HL-60/S4 treated with retinoic acid at 250 ng/mL for 4 days and 3 days (cell line): ENCODE data around the gene POSTN.

ENCODE experiments used
- in situ Hi-C: fragments of 300-500 bp; cut with MboI; formaldehyde crosslinking; loops from 2 replicates; pipeline ENCODE4 v1.7.0; 2022; ENCODE audit warnings: low sequenced_read_pairs

The POSTN gene, protein sequence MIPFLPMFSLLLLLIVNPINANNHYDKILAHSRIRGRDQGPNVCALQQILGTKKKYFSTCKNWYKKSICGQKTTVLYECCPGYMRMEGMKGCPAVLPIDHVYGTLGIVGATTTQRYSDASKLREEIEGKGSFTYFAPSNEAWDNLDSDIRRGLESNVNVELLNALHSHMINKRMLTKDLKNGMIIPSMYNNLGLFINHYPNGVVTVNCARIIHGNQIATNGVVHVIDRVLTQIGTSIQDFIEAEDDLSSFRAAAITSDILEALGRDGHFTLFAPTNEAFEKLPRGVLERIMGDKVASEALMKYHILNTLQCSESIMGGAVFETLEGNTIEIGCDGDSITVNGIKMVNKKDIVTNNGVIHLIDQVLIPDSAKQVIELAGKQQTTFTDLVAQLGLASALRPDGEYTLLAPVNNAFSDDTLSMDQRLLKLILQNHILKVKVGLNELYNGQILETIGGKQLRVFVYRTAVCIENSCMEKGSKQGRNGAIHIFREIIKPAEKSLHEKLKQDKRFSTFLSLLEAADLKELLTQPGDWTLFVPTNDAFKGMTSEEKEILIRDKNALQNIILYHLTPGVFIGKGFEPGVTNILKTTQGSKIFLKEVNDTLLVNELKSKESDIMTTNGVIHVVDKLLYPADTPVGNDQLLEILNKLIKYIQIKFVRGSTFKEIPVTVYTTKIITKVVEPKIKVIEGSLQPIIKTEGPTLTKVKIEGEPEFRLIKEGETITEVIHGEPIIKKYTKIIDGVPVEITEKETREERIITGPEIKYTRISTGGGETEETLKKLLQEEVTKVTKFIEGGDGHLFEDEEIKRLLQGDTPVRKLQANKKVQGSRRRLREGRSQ

GRCh38 chr13:37598597-37598996, at the start of gene POSTN:
POSTN (minus strand) TSS chr13:37598768; CDS start chr13:37598726, 42 bp downstream.
- in situ Hi-C loops: no loop called here

GRCh38 chr13:37647031-37647650, 48.6 kb upstream of the POSTN start:
- in situ Hi-C loops: no loop called here

- in situ Hi-C loops: no loop called here
Observed at GRCh38 chr13:37646531-37646930, 48.0 kb upstream of the POSTN start.

- in situ Hi-C loops: no loop called here
Observed at GRCh38 chr13:37645181-37645740, 46.7 kb upstream of the POSTN start.

DNA sequence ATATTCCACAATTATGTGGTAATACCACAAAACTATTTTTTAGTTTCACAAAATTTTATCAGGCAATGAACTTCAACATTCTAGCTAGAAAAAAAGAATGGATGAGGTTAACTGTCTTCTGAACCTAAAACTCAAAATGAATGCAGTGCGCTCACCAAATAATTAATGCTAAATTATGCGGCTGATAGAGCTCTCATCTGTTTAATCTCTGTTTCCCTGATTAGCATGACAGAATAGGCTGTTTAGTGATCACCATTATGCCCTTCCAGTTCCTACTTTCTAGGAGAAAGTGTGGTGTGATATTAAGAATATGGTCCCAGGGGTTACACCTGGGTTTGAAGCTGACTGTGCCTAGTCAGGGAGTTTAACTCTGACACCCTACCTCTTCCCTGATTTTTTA, 42.8 kb upstream of the POSTN start:
- in situ Hi-C loops: no loop called here

- in situ Hi-C loops: no loop called here
Observed at GRCh38 chr13:37640499-37640898, 41.9 kb upstream of the POSTN start.

DNA sequence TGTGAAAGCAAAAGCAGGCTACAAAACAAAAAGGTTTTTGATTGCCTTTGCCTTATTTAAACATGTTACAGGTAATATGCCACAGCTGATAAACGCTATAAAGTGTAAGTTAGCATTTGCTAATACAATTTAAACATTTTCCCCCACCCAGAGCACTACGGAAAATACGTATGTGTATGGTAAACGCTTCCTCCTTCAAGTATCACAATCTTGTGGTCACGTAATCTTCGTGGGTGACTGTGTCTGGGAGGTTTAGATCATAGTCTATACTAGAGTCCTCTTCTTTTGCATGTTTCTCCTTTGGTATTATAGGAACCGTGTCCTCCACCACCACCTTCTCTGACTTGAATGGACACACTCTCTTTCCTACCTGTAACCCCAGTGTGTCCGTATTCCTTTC, 38.1 kb upstream of the POSTN start:
- in situ Hi-C loops: no loop called here

DNA sequence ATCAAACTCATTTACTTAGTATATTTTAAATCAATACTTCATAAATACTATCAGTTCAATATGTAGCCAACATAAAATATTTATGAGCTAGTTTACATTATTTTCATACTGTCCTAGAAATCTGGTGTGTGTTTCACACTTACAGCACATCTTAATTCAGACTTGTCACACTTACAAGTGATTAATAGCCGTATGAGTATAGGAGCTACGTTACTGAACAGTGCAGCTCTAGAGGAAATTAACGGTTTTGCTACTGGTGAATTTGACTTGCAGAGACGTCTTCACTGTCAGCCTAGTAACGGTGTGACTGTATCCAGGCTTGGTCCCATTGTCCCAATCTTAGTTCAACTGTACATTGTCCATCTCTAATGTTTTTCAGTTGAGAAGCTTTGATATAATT, 33.7 kb upstream of the POSTN start:
- in situ Hi-C loops: no loop called here

DNA sequence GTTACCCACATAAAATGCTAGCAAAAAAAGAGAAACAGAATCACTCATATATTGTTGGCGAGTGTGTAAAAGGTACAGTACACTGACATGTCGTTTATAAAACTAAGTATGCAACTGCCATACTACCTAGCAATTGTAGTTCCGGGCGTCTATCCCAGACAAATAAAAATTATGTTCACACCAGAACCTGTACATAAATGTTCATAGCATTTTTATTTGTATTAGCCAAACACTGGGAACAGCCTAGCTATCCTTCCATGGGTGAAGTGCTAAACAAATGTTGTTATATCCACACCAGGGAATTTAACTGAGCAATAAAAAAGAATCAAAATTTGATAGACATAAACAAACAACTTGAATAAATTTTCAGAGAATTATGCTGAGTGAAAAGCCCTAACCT, 28.9 kb upstream of the POSTN start:
- in situ Hi-C loops: no loop called here

GRCh38 chr13:37621811-37622361, 23.3 kb upstream of the POSTN start:
- in situ Hi-C loops: no loop called here

DNA sequence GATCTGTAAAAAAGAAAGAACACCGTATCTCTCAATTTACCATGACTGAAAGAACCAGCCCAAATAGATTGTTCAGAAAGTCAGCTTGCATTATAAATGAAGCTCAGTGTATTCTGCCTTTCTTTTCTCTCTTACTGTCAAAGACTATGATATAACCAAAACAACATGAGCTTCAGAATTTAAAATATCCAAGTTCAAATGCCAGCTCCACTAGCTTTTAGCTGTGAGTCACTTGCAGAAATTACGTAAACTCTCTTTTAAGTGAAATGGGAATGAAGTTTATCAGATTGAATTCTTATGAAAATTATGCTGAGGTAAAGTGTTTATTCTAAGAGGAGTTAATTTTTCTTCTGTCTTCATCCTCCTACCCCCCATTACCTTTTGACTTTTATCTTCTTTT, 20.0 kb upstream of the POSTN start:
- in situ Hi-C loops: no loop called here

DNA sequence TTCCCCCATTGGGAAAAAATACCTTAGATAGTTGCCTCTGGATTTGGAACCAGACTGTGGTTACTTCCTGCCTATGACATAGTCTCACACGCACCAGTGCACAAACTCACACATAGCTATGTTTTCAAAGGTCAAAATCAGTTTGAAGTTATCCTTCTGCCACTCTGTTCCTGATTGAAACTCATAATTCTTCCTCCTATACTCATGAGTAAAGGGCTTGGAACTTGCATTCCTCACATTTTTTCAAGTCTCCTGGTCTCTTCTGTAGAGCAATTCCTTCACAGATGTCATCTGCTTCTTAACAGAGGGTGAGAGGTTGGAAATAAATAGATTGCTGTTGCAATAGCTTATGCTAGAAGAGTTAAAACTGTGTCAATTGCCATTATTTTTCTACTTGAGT, 18.6 kb upstream of the POSTN start:
- in situ Hi-C loops: no loop called here

DNA sequence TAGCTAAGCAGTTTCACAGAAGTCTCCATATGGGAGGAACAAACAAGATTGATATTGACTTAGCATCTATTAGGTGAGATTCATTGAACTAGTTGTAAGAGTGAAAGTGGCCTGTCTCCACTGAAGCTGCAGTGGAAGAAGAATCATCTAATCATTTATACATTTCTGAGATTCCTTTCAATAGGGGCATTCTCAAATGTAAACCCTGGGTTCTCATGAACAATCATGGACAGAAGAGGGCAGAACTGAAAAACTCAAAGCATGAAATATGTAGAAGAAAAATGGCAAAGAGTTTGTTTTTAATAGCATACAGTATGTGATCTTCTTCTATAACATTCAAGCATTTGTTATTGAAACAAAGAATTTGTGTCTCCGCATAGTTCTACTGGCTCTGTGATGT, 17.6 kb upstream of the POSTN start:
- in situ Hi-C loops: no loop called here

DNA sequence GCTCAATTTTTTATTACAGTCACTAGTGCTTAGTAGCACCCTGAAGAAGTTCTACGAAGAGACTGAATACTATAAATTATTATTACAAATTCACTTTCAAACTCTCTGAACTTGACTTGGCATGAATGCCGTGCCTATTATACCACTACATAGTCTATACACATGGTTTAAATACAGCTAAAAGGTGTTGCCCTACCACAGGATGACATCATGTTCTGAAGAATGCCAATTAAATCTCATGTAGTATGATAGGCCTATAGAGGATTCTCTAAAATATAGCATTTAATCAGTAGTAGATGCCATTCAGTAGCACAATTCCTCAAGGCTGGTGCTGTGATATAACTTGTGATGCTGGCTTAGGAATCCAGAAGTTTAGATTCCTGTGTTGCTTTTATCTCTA, 16.7 kb upstream of the POSTN start:
- in situ Hi-C loops: no loop called here

DNA sequence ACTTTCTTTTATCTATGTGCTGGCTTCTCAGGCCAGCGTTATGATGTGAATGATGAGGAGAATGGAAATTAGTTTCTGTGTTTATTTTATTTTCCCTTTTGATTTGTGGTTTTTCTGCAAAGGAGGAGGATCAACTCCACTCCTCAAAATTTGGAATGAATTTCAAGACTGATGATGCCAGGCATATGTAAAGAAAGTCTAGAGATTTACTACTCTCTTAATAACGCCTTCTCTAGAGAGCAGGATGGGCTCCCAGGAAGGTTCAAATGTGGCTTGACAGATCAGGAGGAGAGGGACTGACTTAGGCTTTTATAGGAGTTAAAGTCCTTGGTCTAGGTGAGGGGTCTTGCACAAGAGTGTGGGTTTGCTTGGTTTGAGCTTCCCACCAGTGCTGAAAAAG, 15.1 kb upstream of the POSTN start:
- in situ Hi-C loops: no loop called here

DNA sequence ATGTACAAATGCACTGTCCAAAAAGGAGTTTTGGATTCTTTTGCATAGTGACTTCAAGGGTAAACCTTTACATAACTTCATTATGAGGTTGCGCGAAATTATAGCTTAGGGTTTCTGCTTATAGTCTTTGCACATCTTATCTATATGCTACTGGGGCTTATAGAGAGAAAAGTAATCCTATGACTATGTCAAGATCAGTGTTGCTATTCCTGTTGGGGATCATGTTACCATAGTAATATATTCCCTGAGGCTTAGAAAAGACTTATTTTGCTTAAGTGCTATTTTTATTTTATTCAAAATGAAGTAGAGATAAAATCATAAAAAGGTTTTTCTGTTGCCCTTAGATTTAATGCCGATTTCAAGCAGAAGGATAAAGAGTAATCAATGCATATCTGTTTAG, 14.7 kb upstream of the POSTN start:
- in situ Hi-C loops: no loop called here

DNA sequence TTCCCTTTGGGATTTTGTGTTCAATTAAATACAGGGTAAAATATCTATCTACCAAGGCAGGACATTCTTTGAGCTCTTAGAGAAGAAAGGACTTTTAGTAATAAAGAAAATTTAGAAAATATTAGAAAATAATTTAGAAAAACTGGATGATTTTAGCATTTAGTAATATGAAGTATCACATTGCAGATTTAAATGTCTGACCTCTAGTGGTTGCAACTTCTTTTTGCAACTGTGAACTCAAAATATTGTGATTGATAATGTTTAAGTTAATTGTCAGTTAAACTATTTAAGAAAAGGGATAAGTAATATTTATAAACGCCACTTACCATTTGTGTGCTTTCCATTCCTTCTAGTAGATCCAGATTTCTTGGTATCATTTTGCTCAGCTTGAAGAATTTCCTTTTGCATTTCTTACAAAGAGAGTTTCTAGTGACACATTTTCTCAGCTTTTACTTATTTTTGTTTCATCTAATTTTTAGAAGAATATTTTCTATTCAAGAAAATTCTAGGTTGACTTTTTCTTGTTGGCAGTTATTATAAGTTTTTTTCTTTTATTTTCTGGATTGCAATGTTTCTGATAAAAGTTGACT, 10.3 kb upstream of the POSTN start:
- in situ Hi-C loops: no loop called here

DNA sequence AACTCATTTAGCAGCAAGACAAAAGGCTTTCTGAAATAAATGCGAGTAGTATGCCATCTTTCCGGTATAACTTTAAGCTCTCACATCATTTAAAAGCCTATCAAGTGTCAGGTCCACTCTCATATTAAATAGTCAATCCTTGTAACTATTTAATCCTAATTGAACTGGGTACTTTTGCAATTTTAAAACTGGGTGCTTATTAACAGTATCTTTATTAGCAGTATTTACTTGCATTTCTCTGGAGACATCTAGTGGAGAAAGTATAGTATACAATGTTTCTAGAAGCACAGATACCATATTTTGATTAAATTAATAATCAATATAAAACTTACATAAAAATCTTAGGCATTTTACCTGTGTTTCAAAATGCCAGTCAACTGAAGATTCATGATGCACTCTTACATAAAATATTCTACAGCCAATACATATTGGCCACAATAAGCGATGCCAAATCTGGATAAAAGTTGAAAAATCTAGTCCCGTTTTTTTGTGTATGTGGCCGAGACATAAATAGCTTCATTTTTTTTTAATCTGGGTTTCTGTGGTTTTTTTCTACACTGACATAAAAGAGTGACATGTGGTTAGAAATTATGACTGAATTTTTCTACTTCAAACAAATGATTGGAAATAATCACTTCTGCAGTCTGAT, 4.3 kb upstream of the POSTN start:
- in situ Hi-C loops: no loop called here

DNA sequence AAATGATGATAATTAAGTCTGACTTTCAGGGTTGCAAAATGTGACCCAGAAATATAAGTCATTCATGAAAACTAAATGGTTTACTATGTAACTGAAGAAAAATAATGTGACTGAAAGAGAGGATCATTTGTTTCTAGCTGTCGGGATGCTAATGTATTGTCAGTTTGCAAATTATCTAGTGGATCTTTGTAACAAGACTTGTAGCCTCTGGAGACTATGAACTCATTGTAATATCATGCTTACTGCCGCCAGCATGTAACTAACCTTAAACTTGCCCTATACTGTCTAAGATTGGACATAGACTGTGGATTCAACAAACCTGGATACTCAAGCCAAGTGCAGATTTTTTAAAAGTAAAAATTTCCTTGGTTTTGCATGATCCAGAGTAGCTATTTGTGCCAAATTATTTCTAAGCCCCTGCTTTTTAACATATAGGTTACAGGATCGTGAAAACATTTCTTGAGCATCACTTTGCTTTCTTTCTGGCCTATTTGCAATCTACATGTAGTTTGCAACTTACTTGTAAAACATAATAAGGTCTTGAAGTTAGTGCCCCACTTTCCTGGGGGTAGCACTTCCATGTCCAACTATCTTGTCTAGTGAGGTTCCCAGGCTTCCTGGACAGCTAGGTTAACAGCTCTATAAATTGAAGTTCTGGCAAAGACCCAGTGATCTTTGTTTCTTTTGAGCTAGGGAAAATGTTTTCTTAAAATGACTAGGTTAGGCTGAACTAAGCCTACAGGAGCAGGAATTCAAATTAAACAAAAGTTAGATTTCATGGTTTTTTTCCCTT, 3.3 kb upstream of the POSTN start:
- in situ Hi-C loops: no loop called here
